Measurements from ENCODE around the gene ALKBH8.
"Not testable (repeated sequence)": the region's sequence is repeated elsewhere in the genome, so short reads cannot be mapped to it uniquely, and the experiment has no call there.

ALKBH8 gene

DNA sequence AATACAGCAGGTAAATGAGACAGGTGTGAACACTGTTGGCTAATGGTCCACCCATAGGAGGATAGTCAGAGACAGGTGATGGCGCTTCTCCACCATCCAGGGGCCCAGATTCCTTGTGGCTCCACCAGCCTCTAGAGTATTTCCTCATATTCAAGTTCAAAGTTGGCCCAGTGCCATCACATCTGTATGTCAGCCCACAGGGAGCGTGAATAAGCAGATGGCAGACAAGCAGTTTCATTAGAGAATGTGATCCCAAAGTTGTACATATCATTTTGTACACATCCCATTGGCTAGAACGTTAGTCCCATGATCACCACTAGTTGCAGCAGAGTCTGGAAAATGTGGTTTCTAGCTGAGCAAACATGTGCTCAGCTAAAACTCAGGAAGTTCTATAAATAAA lies 96.9 kb downstream of the ALKBH8 start:
- no peaks in the 10 kb centered on the region for H3K4me1 ChIP-seq (ENCODE audit: control insufficient read depth, insufficient read depth, low read depth, low read length)
- peaks cover 0 to 5% of the 10 kb centered on the region in 2 experiments for H3K27me3 ChIP-seq (ENCODE audit: control insufficient read depth in 1 of 2, insufficient read depth in 1 of 2, low read length in 2 of 2)
- H3K9me3 ChIP-seq (ENCODE audit: control insufficient read depth, low read length): no peaks in the 10 kb centered on the region
- no peak overlapping the region for H3K14ac ChIP-seq (ENCODE audit: low read length in 2 of 2)
- no peak overlapping the region for H3K23ac ChIP-seq (ENCODE audit: low read length in 2 of 2)
- no peak overlapping the region for H2BK5ac ChIP-seq (ENCODE audit: low read depth, low read length, poor library complexity, severe bottlenecking)
- H3K27ac ChIP-seq (ENCODE audit: low read length, poor library complexity, severe bottlenecking): no peak overlapping the region
- H4K8ac ChIP-seq (ENCODE audit: low read length): no peak overlapping the region
- H2AK5ac ChIP-seq (ENCODE audit: low read length, severe bottlenecking): no peak overlapping the region
- peak; percentile 18 for DNase-seq
- no peaks in the 10 kb centered on the region for H3K79me1 ChIP-seq (replicated peaks; ENCODE audit: low read length, poor library complexity, severe bottlenecking)
- no peak overlapping the region for H3K4me2 ChIP-seq (ENCODE audit: low read length, poor library complexity, severe bottlenecking)
- H2AFZ ChIP-seq (ENCODE audit: low read depth, low read length): no peak overlapping the region
- H3K18ac ChIP-seq (ENCODE audit: low read depth in 1 of 2, low read length in 2 of 2): no peak overlapping the region
- H4K91ac ChIP-seq (ENCODE audit: low read length): no peak overlapping the region
- H2BK120ac ChIP-seq (ENCODE audit: low read depth, low read length): no peak overlapping the region
- H2BK12ac ChIP-seq (ENCODE audit: low read length in 2 of 2): no peak overlapping the region
- H3K4me3 ChIP-seq (ENCODE audit: insufficient read depth in 1 of 2, low read depth in 1 of 2, low read length in 2 of 2): no peak overlapping the region
- WGBS: 100% methylated on average over 2 of the region's 3 CpGs
- H3K9ac ChIP-seq (ENCODE audit: low read length): no peak overlapping the region
- no peaks in the 10 kb centered on the region for H3K36me3 ChIP-seq (ENCODE audit: control insufficient read depth in 1 of 2, insufficient read depth in 2 of 2, low read depth in 1 of 2, low read length in 2 of 2)
- no peak overlapping the region for H2BK15ac ChIP-seq (ENCODE audit: low read depth, poor library complexity, severe bottlenecking)
- H3K4ac ChIP-seq (ENCODE audit: low read depth in 1 of 2, low read length in 2 of 2): no peak overlapping the region

DNA sequence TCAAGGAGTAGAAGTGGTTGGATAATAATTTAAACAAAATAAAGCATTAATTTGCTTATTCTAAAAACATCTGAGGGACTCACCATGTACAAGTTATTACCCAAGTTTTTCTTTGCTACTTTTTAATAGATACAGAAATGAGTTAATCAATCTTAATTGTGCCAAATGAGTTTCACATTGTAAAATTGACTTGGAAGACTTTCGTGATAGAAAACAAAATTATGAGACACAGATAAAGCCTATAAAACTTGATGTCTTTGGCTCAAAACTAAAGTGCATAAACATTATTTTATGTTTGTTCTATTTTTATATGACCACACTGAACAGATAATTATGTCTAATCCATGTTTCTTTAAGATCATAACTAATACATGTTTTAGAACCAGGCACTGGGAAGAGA lies 97.8 kb downstream of the ALKBH8 start:
- H3K4me3 ChIP-seq (ENCODE audit: insufficient read depth in 1 of 2, low read depth in 1 of 2, low read length in 2 of 2): no peak overlapping the region
- no peak overlapping the region for H3K23ac ChIP-seq (ENCODE audit: low read length in 2 of 2)
- no peak overlapping the region for H2BK5ac ChIP-seq (ENCODE audit: low read depth, low read length, poor library complexity, severe bottlenecking)
- no peak overlapping the region for H3K9ac ChIP-seq (ENCODE audit: low read length)
- no peaks in the 10 kb centered on the region for H3K9me3 ChIP-seq (ENCODE audit: control insufficient read depth, low read length)
- no CpG with 5 or more reads among the region's 1 CpG for WGBS
- no peak overlapping the region for H3K18ac ChIP-seq (ENCODE audit: low read depth in 1 of 2, low read length in 2 of 2)
- no peak overlapping the region for H2AK5ac ChIP-seq (ENCODE audit: low read length, severe bottlenecking)
- H4K91ac ChIP-seq (ENCODE audit: low read length): no peak overlapping the region
- no peaks in the 10 kb centered on the region for H3K4me1 ChIP-seq (ENCODE audit: control insufficient read depth, insufficient read depth, low read depth, low read length)
- H3K27me3 ChIP-seq (ENCODE audit: control insufficient read depth in 1 of 2, insufficient read depth in 1 of 2, low read length in 2 of 2): peaks cover 0 to 5% of the 10 kb centered on the region in 2 experiments
- no peak overlapping the region for H4K8ac ChIP-seq (ENCODE audit: low read length)
- H2AFZ ChIP-seq (ENCODE audit: low read depth, low read length): no peak overlapping the region
- no peak overlapping the region for H3K14ac ChIP-seq (ENCODE audit: low read length in 2 of 2)
- H2BK12ac ChIP-seq (ENCODE audit: low read length in 2 of 2): no peak overlapping the region
- no peak overlapping the region for H3K27ac ChIP-seq (ENCODE audit: low read length, poor library complexity, severe bottlenecking)
- DNase-seq: no peak
- H2BK15ac ChIP-seq (ENCODE audit: low read depth, poor library complexity, severe bottlenecking): no peak overlapping the region
- H3K36me3 ChIP-seq (ENCODE audit: control insufficient read depth in 1 of 2, insufficient read depth in 2 of 2, low read depth in 1 of 2, low read length in 2 of 2): no peaks in the 10 kb centered on the region
- no peak overlapping the region for H3K4me2 ChIP-seq (ENCODE audit: low read length, poor library complexity, severe bottlenecking)
- no peaks in the 10 kb centered on the region for H3K79me1 ChIP-seq (replicated peaks; ENCODE audit: low read length, poor library complexity, severe bottlenecking)
- H2BK120ac ChIP-seq (ENCODE audit: low read depth, low read length): no peak overlapping the region
- H3K4ac ChIP-seq (ENCODE audit: low read depth in 1 of 2, low read length in 2 of 2): no peak overlapping the region

DNA sequence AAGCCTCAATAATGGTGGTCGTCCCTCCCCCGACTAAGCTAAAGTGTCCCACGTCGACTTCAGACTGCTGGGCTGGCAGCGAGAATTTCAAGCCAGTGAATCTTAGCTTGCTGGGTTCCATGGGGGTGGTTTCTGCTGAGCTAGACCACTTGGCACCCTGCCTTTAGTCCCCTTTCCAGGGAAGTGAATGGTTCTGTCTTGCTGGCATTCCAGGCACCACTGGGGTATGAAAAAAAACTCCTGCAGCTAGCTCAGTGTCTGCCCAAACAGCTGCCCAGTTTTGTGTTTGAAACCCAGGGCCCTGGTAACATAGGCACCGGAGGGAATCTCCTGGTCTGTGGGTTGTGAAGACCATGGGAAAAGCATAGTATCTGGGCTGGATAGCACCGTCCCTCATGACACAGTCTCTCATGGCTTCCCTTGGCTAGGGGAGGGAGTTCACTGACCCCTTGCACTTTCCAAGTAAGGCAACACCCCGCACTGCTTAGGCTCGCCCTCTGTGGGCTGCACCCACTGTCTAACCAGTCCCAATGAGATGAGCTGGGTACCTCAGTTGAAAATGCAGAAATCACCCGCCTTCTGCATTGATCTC lies 99.2 kb downstream of the ALKBH8 start:
- H2AFZ ChIP-seq (ENCODE audit: low read depth, low read length); H3K27ac ChIP-seq (ENCODE audit: low read length, poor library complexity, severe bottlenecking): not testable (repeated sequence)

DNA sequence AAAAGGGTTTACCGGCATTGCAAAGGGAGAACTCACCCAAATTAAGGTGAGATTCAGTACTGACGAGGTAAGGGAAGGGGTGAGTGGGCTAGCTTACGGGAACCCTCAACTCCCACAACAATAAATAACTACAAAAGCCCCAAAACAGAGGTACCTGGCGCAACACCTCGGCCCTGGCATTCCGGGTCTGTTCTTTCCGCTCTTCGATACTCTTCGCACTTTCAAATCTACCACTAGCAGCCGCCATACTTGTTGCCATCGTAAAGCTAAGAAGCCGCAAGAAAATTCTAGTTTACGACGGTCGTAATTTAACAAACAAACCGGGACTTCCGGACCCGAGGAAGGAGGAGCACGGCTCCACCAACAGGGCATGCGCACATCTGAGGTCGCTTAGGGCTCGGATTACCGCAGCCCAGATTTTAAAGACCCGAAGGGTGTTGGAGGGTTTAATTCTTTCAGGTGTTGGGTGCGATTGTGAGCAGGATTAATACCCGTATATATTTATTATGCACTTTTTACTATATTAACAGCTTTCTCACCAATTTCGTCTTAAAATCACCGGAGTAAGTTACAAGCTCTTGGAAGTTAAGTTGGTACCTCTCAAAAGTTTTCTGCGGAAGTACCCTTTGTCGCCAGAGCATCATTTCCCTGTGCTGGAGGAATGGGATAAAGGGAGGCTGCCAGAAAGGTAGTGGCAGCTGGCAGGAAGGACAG lies 107.8 kb downstream of the ALKBH8 start, which contains the start of gene CWF19L2:
Gene CWF19L2 (minus strand): TSS at position 268 of the 714 bp plus-strand sequence. CDS start 9 bp downstream, at position 259.
- Histone ChIP-seq H3K9ac (ENCODE audit: low read length) (peak within 1 kb of the TSS; percentile 98), H3K4ac (ENCODE audit: low read depth in 1 of 2, low read length in 2 of 2) (peak within 1 kb of the TSS in 1 of 2 experiments; percentile 89), H3K27me3 (ENCODE audit: control insufficient read depth in 1 of 2, insufficient read depth in 1 of 2, low read length in 2 of 2) (no peaks in the 10 kb centered on the region), H3K9me3 (ENCODE audit: control insufficient read depth, low read length) (no peaks in the 10 kb centered on the region), H3K14ac (ENCODE audit: low read length in 2 of 2) (no peak within 1 kb of the TSS), H3K4me3 (ENCODE audit: insufficient read depth in 1 of 2, low read depth in 1 of 2, low read length in 2 of 2) (peak within 1 kb of the TSS; percentile 61 to 99), H4K8ac (ENCODE audit: low read length) (peak within 1 kb of the TSS; percentile 66), H2AK5ac (ENCODE audit: low read length, severe bottlenecking) (no peak within 1 kb of the TSS), H3K4me2 (ENCODE audit: low read length, poor library complexity, severe bottlenecking) (peak within 1 kb of the TSS; percentile 81), H3K79me1 (replicated peaks; ENCODE audit: low read length, poor library complexity, severe bottlenecking) (peaks cover 6% of the 10 kb centered on the region), H2BK12ac (ENCODE audit: low read length in 2 of 2) (no peak within 1 kb of the TSS), H4K91ac (ENCODE audit: low read length) (no peak within 1 kb of the TSS), H2AFZ (ENCODE audit: low read depth, low read length) (peak within 1 kb of the TSS; percentile 77), H3K4me1 (ENCODE audit: control insufficient read depth, insufficient read depth, low read depth, low read length) (no peaks in the 10 kb centered on the region), H3K23ac (ENCODE audit: low read length in 2 of 2) (no peak within 1 kb of the TSS), H2BK120ac (ENCODE audit: low read depth, low read length) (no peak within 1 kb of the TSS), H3K27ac (ENCODE audit: low read length, poor library complexity, severe bottlenecking) (peak within 1 kb of the TSS; percentile 11), H2BK5ac (ENCODE audit: low read depth, low read length, poor library complexity, severe bottlenecking) (no peak within 1 kb of the TSS), H3K36me3 (ENCODE audit: control insufficient read depth in 1 of 2, insufficient read depth in 2 of 2, low read depth in 1 of 2, low read length in 2 of 2) (peaks cover 10 to 16% of the 10 kb centered on the region in 2 experiments), H2BK15ac (ENCODE audit: low read depth, poor library complexity, severe bottlenecking) (no peak within 1 kb of the TSS), H3K18ac (ENCODE audit: low read depth in 1 of 2, low read length in 2 of 2) (peak within 1 kb of the TSS in 1 of 2 experiments; percentile 57)
- under 1% methylated on average over 24 of the region's 30 CpGs for WGBS
- peak; percentile 97 for DNase-seq

More for the DNA sequence above, 99.2 kb downstream of the ALKBH8 start:
- H3K79me1 ChIP-seq (replicated peaks; ENCODE audit: low read length, poor library complexity, severe bottlenecking); H3K9me3 ChIP-seq (ENCODE audit: control insufficient read depth, low read length); H3K36me3 ChIP-seq (ENCODE audit: control insufficient read depth in 1 of 2, insufficient read depth in 2 of 2, low read depth in 1 of 2, low read length in 2 of 2); H2BK12ac ChIP-seq (ENCODE audit: low read length in 2 of 2); H4K91ac ChIP-seq (ENCODE audit: low read length); H3K4me3 ChIP-seq (ENCODE audit: insufficient read depth in 1 of 2, low read depth in 1 of 2, low read length in 2 of 2); H3K4me2 ChIP-seq (ENCODE audit: low read length, poor library complexity, severe bottlenecking); H3K27me3 ChIP-seq (ENCODE audit: control insufficient read depth in 1 of 2, insufficient read depth in 1 of 2, low read length in 2 of 2); H2BK15ac ChIP-seq (ENCODE audit: low read depth, poor library complexity, severe bottlenecking); H4K8ac ChIP-seq (ENCODE audit: low read length); DNase-seq; H3K4ac ChIP-seq (ENCODE audit: low read depth in 1 of 2, low read length in 2 of 2); H2AK5ac ChIP-seq (ENCODE audit: low read length, severe bottlenecking); H3K23ac ChIP-seq (ENCODE audit: low read length in 2 of 2); H3K9ac ChIP-seq (ENCODE audit: low read length); H2BK120ac ChIP-seq (ENCODE audit: low read depth, low read length); H3K4me1 ChIP-seq (ENCODE audit: control insufficient read depth, insufficient read depth, low read depth, low read length); H2BK5ac ChIP-seq (ENCODE audit: low read depth, low read length, poor library complexity, severe bottlenecking); H3K18ac ChIP-seq (ENCODE audit: low read depth in 1 of 2, low read length in 2 of 2); H3K14ac ChIP-seq (ENCODE audit: low read length in 2 of 2): not testable (repeated sequence)
- 81% methylated on average over 10 of the region's 10 CpGs for WGBS

Data from mesenchymal stem cell (in vitro differentiated cells and primary cell).